ENCODE data around the gene SMCO2. TPM values are rescaled to one million over a fixed set of nuclear protein-coding genes. Genes with fewer than 3 reads are reported as not detected.

Gene SMCO2
- total and polyA plus RNA-seq, 10 of the 15 experiments (the other 5 are each of a cell fraction or from before 2014, with no cell fraction given) = 0.11 to 2.3 (median 0.67) TPM

DNA sequence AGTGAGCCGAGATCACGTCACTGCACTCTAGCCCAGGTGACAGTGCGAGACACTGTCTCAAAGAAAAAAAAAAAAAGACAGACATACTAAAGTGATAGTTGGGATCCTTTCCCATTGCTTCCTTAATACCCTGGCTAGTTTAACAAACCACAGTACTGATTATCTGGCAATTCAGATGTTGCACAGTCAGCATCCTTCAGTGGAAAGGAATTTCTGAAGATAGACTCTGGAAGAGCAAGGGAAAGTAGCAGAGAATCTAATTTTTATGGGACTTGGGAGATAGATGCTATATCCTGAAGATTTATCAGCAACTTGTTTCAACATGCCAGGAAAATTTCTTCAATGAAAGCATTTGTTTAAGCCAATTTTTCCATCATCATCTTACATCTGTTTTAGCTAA is 71.0 kb downstream of the SMCO2 start (continued):
- TF ChIP-seq, protein P1, sequence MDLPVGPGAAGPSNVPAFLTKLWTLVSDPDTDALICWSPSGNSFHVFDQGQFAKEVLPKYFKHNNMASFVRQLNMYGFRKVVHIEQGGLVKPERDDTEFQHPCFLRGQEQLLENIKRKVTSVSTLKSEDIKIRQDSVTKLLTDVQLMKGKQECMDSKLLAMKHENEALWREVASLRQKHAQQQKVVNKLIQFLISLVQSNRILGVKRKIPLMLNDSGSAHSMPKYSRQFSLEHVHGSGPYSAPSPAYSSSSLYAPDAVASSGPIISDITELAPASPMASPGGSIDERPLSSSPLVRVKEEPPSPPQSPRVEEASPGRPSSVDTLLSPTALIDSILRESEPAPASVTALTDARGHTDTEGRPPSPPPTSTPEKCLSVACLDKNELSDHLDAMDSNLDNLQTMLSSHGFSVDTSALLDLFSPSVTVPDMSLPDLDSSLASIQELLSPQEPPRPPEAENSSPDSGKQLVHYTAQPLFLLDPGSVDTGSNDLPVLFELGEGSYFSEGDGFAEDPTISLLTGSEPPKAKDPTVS (IDR thresholded peaks at IDR 0.05; ENCODE audit: low read depth, low read length) = no peak
- TF ChIP-seq, protein P2, sequence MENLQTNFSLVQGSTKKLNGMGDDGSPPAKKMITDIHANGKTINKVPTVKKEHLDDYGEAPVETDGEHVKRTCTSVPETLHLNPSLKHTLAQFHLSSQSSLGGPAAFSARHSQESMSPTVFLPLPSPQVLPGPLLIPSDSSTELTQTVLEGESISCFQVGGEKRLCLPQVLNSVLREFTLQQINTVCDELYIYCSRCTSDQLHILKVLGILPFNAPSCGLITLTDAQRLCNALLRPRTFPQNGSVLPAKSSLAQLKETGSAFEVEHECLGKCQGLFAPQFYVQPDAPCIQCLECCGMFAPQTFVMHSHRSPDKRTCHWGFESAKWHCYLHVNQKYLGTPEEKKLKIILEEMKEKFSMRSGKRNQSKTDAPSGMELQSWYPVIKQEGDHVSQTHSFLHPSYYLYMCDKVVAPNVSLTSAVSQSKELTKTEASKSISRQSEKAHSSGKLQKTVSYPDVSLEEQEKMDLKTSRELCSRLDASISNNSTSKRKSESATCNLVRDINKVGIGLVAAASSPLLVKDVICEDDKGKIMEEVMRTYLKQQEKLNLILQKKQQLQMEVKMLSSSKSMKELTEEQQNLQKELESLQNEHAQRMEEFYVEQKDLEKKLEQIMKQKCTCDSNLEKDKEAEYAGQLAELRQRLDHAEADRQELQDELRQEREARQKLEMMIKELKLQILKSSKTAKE (IDR thresholded peaks at IDR 0.05; ENCODE audit: low read depth, poor library complexity, severe bottlenecking) = no peak

DNA sequence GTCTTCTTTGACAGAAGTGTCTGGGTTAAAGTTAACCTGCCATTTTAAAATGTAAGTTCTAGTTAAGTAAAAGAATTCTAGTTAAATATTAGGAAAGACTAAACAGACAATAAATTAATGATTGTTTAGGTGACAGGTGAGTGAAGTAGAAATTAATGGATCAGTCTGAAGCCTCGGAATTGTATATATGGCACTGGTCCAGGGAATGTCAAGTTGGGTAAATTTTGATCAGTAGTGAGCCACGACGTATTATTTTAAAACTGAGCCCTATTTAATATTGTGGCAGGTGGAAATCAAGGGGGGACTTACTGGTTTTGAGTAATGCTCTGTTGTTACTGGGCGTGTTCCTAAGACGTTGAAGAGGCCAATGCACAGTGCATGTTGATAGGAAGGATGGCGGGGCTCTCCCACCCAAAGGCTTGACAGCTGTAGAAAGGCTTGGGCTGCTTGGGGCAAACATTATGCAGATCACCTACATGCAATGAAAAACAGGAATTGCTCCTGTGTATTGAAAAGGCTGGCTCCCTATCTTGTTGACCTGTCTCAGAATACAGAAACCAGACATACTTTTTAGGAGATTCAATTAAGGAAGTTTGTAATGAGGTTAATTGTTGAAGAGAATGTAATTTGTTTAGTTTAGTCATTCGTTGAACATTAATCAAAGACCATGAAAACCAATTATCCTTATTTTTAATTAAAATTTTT is 71.6 kb downstream of the SMCO2 start:
- no TSS peak for BruUV-seq (replicated peaks)
- H3K9ac ChIP-seq (ENCODE audit: control insufficient read depth, insufficient read depth, low read length) = no peak overlapping the region
- H3K4me3 ChIP-seq = no peak overlapping the region
- SMC1A ChIA-PET (ENCODE audit: uncharacterized antibody, unreplicated experiment) = no interaction called here
- no peak overlapping the region for H3K4me2 ChIP-seq (ENCODE audit: control insufficient read depth, insufficient read depth)
- CTCF ChIA-PET = no interaction called here
- ATAC-seq (no peak), FAIRE-seq (no peak), DNase-seq (ENCODE audit: low read depth, low spot score) (no peak)
- no peak overlapping the region for H2AFZ ChIP-seq (ENCODE audit: control insufficient read depth, low read depth, low read length)
- no peak overlapping the region for H3K27ac ChIP-seq (ENCODE audit: control insufficient read depth, insufficient read depth)
- RAD21 ChIA-PET (ENCODE audit: unreplicated experiment) = no interaction called here
- 55% methylated on average over 7 of the region's 7 CpGs for WGBS (ENCODE audit: insufficient coverage, insufficient replicate concordance, low lambda C conversion rate, missing lambda C conversion rate)
- no peaks in the 10 kb centered on the region for H3K79me2 ChIP-seq (ENCODE audit: control insufficient read depth, insufficient read depth, low read length)
- POLR2A ChIA-PET = no interaction called here
- no peaks in the 10 kb centered on the region for H3K36me3 ChIP-seq (ENCODE audit: control insufficient read depth in 2 of 2, insufficient read depth in 2 of 2, low read length in 1 of 2)
- H4K20me1 ChIP-seq (ENCODE audit: control insufficient read depth, insufficient read depth) = no peaks in the 10 kb centered on the region
- H3K4me1 ChIP-seq (ENCODE audit: control insufficient read depth, insufficient read depth, low read length) = no peaks in the 10 kb centered on the region
- in situ Hi-C loops (cut with MboI) = no loop called here
- no peaks in the 10 kb centered on the region for H3K27me3 ChIP-seq (replicated peaks in 1 of 2; ENCODE audit: control insufficient read depth in 2 of 2, insufficient read depth in 2 of 2, low read length in 1 of 2)
- intact Hi-C loops (cut with micrococcal nuclease; ENCODE audit: unreplicated experiment) = no loop called here
- H3K9me3 ChIP-seq (replicated peaks; ENCODE audit: control insufficient read depth, insufficient read depth, low read length) = no peaks in the 10 kb centered on the region
- TF ChIP-seq MEF2B (IDR thresholded peaks at IDR 0.05; ENCODE audit: partially characterized antibody, poor library complexity, severe bottlenecking) = no peak
- no peak for TF ChIP-seq DPF2 (IDR thresholded peaks at IDR 0.05)
- TF ChIP-seq, protein P3, sequence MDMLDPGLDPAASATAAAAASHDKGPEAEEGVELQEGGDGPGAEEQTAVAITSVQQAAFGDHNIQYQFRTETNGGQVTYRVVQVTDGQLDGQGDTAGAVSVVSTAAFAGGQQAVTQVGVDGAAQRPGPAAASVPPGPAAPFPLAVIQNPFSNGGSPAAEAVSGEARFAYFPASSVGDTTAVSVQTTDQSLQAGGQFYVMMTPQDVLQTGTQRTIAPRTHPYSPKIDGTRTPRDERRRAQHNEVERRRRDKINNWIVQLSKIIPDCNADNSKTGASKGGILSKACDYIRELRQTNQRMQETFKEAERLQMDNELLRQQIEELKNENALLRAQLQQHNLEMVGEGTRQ (IDR thresholded peaks at IDR 0.05; ENCODE audit: borderline replicate concordance, low read depth, low read length) = no peak
- no peak for TF ChIP-seq NFIC (IDR thresholded peaks at IDR 0.05; ENCODE audit: low read depth, low read length)
- TF ChIP-seq, protein P4, sequence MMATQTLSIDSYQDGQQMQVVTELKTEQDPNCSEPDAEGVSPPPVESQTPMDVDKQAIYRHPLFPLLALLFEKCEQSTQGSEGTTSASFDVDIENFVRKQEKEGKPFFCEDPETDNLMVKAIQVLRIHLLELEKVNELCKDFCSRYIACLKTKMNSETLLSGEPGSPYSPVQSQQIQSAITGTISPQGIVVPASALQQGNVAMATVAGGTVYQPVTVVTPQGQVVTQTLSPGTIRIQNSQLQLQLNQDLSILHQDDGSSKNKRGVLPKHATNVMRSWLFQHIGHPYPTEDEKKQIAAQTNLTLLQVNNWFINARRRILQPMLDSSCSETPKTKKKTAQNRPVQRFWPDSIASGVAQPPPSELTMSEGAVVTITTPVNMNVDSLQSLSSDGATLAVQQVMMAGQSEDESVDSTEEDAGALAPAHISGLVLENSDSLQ (IDR thresholded peaks at IDR 0.05) = no peak
- no peak for TF ChIP-seq SMAD5 (IDR thresholded peaks at IDR 0.05; ENCODE audit: low read depth)
- TF ChIP-seq, protein P5, sequence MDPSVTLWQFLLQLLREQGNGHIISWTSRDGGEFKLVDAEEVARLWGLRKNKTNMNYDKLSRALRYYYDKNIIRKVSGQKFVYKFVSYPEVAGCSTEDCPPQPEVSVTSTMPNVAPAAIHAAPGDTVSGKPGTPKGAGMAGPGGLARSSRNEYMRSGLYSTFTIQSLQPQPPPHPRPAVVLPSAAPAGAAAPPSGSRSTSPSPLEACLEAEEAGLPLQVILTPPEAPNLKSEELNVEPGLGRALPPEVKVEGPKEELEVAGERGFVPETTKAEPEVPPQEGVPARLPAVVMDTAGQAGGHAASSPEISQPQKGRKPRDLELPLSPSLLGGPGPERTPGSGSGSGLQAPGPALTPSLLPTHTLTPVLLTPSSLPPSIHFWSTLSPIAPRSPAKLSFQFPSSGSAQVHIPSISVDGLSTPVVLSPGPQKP (IDR thresholded peaks at IDR 0.05; ENCODE audit: low read depth, low read length) = no peak
- TF ChIP-seq ESRRA (IDR thresholded peaks at IDR 0.05; ENCODE audit: low read length) = no peak
- no peak for TF ChIP-seq PAX5 (IDR thresholded peaks at IDR 0.05; ENCODE audit: borderline replicate concordance, low read depth, low read length)
- TF ChIP-seq SMAD1 (IDR thresholded peaks at IDR 0.05; ENCODE audit: low read depth, partially characterized antibody) = no peak

Measured in GM12878 (cell line).